B cell (primary cell): ENCODE measurements around the gene PLCXD1. TPM values are rescaled to one million over a fixed set of nuclear protein-coding genes. Genes with fewer than 3 reads are reported as not detected.
A peak's percentile ranks its signal among the peaks of the same experiment; 100 is the strongest.
"Not testable (repeated sequence)": the region's sequence is repeated elsewhere in the genome, so short reads cannot be mapped to it uniquely, and the experiment has no call there.

Experiments used
- ATAC-seq: fragments of 200-7000 bp; cut with Tn5 transposase; one replicate; pipeline ENCODE4 v1.10.0; 2021; ENCODE audit warnings: low read depth, mild to moderate bottlenecking, moderate number of reproducible peaks, moderate library complexity
- CTCF ChIA-PET: fragments of 350-600 bp; sonication (Branson Sonifier 250); formaldehyde crosslinking; loops from one replicate; lab custom pipeline; 2021; ENCODE audit warnings: antibody characterized with exemption, inconsistent platforms; lab: Charles Lee
- POLR2A ChIA-PET: fragments of 350-600 bp; sonication (Branson Sonifier 250); formaldehyde crosslinking; loops from one replicate; lab custom pipeline; 2021; ENCODE audit warnings: antibody characterized with exemption; lab: Charles Lee
- DNase-seq: peaks from one replicate; pipeline ENCODE4 v3.0.0; 2013
- H2AFZ ChIP-seq: 2 replicates; pipeline ENCODE4 v1.6.1; 2012; ENCODE audit warnings: mild to moderate bottlenecking, low read depth, low read length; ENCODE audit not compliant: insufficient read depth, poor library complexity, severe bottlenecking
- H3K27ac ChIP-seq, 2 donors: 1 replicate in 1 of 2; 2 replicates in 1 of 2; pipeline ENCODE4 v1.5.1; 2012 to 2013; ENCODE audit warnings: low read length in 2 of 2, mild to moderate bottlenecking in 2 of 2, moderate library complexity in 1 of 2
- H3K27me3 ChIP-seq, 4 experiments: fragments of 200-600 bp in 1 of 4; sonication (generic) in 1 of 4; replicated peaks in 1 of 4; 1 replicate in 2 of 4; 2 replicates in 2 of 4; pipeline versions ENCODE4 v1.6.1 to v1.7.0; 2013 to 2016; ENCODE audit warnings: low read length in 3 of 4, mild to moderate bottlenecking in 2 of 4, mixed read lengths in 1 of 4, moderate library complexity in 1 of 4; ENCODE audit not compliant: insufficient read depth in 4 of 4, control insufficient read depth in 3 of 4; ENCODE audit errors: control extremely low read depth in 1 of 4
- H3K36me3 ChIP-seq, 2 experiments: replicated peaks in 1 of 2; 1 replicate in 1 of 2; 2 replicates in 1 of 2; pipeline versions ENCODE4 v1.6.1 to v1.7.1; 2013; ENCODE audit warnings: low read length in 1 of 2; ENCODE audit not compliant: insufficient read depth in 2 of 2, control insufficient read depth in 1 of 2; ENCODE audit errors: control extremely low read depth in 1 of 2, extremely low read depth in 1 of 2
- H3K4me1 ChIP-seq, 2 donors: fragments of 200-600 bp in 1 of 2; sonication (generic) in 1 of 2; 1 replicate in 1 of 2; 2 replicates in 1 of 2; pipeline versions ENCODE4 v1.5.1 to v1.6.1; 2013 to 2017; ENCODE audit warnings: low read length in 2 of 2; ENCODE audit not compliant: control insufficient read depth in 2 of 2, insufficient read depth in 2 of 2
- H3K4me2 ChIP-seq: replicated peaks from 2 replicates; pipeline ENCODE3; 2012; ENCODE audit warnings: mild to moderate bottlenecking, low read depth, low read length; ENCODE audit not compliant: poor library complexity, severe bottlenecking
- H3K4me3 ChIP-seq, 5 experiments: fragments of 200-600 bp in 1 of 5; sonication (generic) in 1 of 5; 1 replicate in 3 of 5; 2 replicates in 2 of 5; pipeline versions ENCODE4 v1.5.1 to v1.7.0; 2011 to 2016; ENCODE audit warnings: low read length in 4 of 5, mild to moderate bottlenecking in 4 of 5, low read depth in 2 of 5, control low read depth in 1 of 5, moderate library complexity in 1 of 5; ENCODE audit not compliant: insufficient read depth in 1 of 5; ENCODE audit errors: control extremely low read depth in 1 of 5, extremely low read depth in 1 of 5
- H3K79me2 ChIP-seq: fragments of 200-600 bp; sonication (generic); one replicate; pipeline ENCODE4 v1.6.0; 2016; ENCODE audit warnings: low read length; ENCODE audit not compliant: control insufficient read depth, insufficient read depth
- H3K9ac ChIP-seq: fragments of 200-600 bp; sonication (generic); 2 replicates; pipeline ENCODE4 v1.6.1; 2017; ENCODE audit warnings: mild to moderate bottlenecking, low read length, moderate library complexity
- H3K9me3 ChIP-seq, 3 donors: one replicate each; pipeline versions ENCODE4 v1.6.1 to v1.7.1; 2013; ENCODE audit warnings: low read length in 2 of 3; ENCODE audit not compliant: control insufficient read depth in 2 of 3, insufficient read depth in 1 of 3; ENCODE audit errors: control extremely low read depth in 1 of 3
- H4K20me1 ChIP-seq: 2 replicates; pipeline ENCODE4 v1.6.0; 2012; ENCODE audit warnings: mild to moderate bottlenecking, low read length; ENCODE audit not compliant: insufficient read depth, control insufficient read depth, poor library complexity, severe bottlenecking
- H3K27ac Mint-ChIP-seq: one replicate; pipeline ENCODE4 v1.8.0; 2021; ENCODE audit warnings: mixed read lengths
- H3K27me3 Mint-ChIP-seq: one replicate; pipeline ENCODE4 v1.8.0; 2021; ENCODE audit warnings: mixed read lengths
- H3K4me1 Mint-ChIP-seq: one replicate; pipeline ENCODE4 v1.8.0; 2021; ENCODE audit warnings: mixed read lengths
- H3K4me3 Mint-ChIP-seq: one replicate; pipeline ENCODE4 v1.8.0; 2021; ENCODE audit warnings: mixed read lengths
- H3K9me3 Mint-ChIP-seq: one replicate; pipeline ENCODE4 v1.8.0; 2022; ENCODE audit warnings: mixed read lengths; ENCODE audit not compliant: insufficient read depth
- CTCF ChIP-seq: fragments of 200-600 bp; IDR thresholded peaks from one replicate; pipeline ENCODE4 v1.8.0; 2022; ENCODE audit warnings: antibody characterized with exemption, mild to moderate bottlenecking
- EZH2 ChIP-seq: IDR thresholded peaks from 2 replicates; pipeline ENCODE4 v1.6.1; 2012; ENCODE audit warnings: borderline replicate concordance, low read depth, mild to moderate bottlenecking, moderate library complexity, low read length; ENCODE audit not compliant: insufficient read depth, poor library complexity, severe bottlenecking
- WGBS: methylation state at CpG from one replicate; pipeline ENCODE4 v1.1.5; 2013; ENCODE audit warnings: missing lambda C conversion rate; ENCODE audit not compliant: insufficient coverage; 5-methylcytosine and 5-hydroxymethylcytosine counted together
- intact Hi-C: fragments of 100-400 bp; cut with micrococcal nuclease; formaldehyde crosslinking; loops from one replicate; pipeline ENCODE4 v1.10.0; 2022
- polyA plus RNA-seq: library from polyadenylated mRNA; depleted of rRNA; stranded (reverse); fragments of >200 nt; gene quantifications from 2 replicates; pipeline ENCODE4 v1.2.3, GENCODE V29; 2012
- total RNA-seq, 2 donors: library from RNA; stranded (reverse); fragments of 120-200 nt in 1 of 2; gene quantifications; 1 replicate in 1 of 2; 2 replicates in 1 of 2; pipeline versions ENCODE4 v1.2.3 to v1.2.4, GENCODE V29; 2013 to 2022

Gene PLCXD1
- total and polyA plus RNA-seq, 2 donors (not counting 1 experiment from before 2014, with no cell fraction given), result 30.4 to 38.5 TPM

DNA sequence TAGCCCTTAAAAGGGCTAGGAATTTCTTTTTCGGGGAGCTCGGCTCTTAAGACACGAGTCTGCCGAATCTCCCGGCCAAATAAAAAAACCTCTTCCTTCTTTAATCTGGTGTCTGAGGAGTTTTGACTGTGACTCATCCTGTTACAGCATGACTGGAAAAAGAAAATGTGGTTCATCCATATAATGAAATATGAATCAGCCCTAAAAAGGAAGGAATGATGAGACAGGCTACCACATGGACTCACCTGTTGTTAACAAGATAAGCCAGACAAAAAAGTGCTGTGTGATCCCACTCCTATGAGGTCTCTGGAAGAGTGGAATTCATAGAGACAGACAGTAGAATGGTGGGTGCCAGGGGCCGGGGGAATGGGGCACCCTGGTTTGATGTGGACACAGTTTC lies 45.0 kb upstream of the PLCXD1 start:
- ATAC-seq, H3K27ac Mint-ChIP-seq, H3K9ac ChIP-seq, CTCF ChIA-PET, H3K79me2 ChIP-seq, H3K36me3 ChIP-seq, DNase-seq, H3K9me3 ChIP-seq, H3K4me3 Mint-ChIP-seq, H3K9me3 Mint-ChIP-seq, intact Hi-C loops, H3K27me3 ChIP-seq, H3K27me3 Mint-ChIP-seq, H3K4me1 Mint-ChIP-seq, H3K27ac ChIP-seq, H3K4me3 ChIP-seq, H3K4me1 ChIP-seq, H2AFZ ChIP-seq, H4K20me1 ChIP-seq, POLR2A ChIA-PET, H3K4me2 ChIP-seq: not testable (repeated sequence)
- WGBS, result no CpG with 5 or more reads among the region's 6 CpGs

DNA sequence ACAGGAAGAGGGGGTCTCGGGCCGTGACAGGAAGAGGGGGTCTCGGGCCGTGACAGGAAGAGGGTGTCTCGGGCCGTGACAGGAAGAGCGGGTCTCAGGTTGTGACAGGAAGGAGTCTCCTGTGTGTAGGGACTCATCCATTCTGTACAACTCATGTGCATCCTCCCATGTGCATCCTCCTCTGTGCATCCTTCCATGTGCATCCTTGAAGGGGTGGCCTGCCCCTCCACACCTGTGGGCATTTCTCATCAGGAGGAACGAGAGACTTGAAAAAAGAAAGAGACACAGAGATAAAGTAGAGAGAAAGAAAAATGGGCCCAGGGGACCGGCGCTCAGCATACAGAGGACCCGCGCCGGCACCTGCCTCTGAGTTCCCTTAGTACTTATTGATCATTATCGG lies 30.2 kb upstream of the PLCXD1 start:
- H3K4me3 ChIP-seq, result peak overlapping the region in 3 of 5 experiments; percentile 4 to 37 (median 33)
- CTCF ChIA-PET, result no interaction called here
- Mint-ChIP-seq H3K27me3 (no peaks in the 10 kb centered on the region), H3K9me3 (peaks cover 9% of the 10 kb centered on the region), H3K4me1 (peaks cover 8% of the 10 kb centered on the region), H3K27ac (peak overlapping the region; percentile 85), H3K4me3 (peak overlapping the region; percentile 71)
- 88% methylated on average over 7 of the region's 14 CpGs for WGBS
- H3K36me3 ChIP-seq, result no peaks in the 10 kb centered on the region
- POLR2A ChIA-PET, result no interaction called here
- DNase-seq (peak; percentile 34), ATAC-seq (no peak)
- H3K4me2 ChIP-seq, result peak overlapping the region; percentile 44
- H3K79me2 ChIP-seq, result no peaks in the 10 kb centered on the region
- no peak for TF ChIP-seq EZH2
- no peak for TF ChIP-seq CTCF
- peaks cover 0 to 5% of the 10 kb centered on the region in 2 donors for H3K4me1 ChIP-seq
- intact Hi-C loops, result no loop called here
- H3K9me3 ChIP-seq, result peaks cover 0 to 22% (median 0%) of the 10 kb centered on the region in 3 donors
- H3K27me3 ChIP-seq, result no peaks in the 10 kb centered on the region
- no peaks in the 10 kb centered on the region for H4K20me1 ChIP-seq
- H3K9ac ChIP-seq, result no peak overlapping the region
- peak overlapping the region; percentile 52 for H2AFZ ChIP-seq
- H3K27ac ChIP-seq, result peak overlapping the region; percentile 16 to 86

DNA sequence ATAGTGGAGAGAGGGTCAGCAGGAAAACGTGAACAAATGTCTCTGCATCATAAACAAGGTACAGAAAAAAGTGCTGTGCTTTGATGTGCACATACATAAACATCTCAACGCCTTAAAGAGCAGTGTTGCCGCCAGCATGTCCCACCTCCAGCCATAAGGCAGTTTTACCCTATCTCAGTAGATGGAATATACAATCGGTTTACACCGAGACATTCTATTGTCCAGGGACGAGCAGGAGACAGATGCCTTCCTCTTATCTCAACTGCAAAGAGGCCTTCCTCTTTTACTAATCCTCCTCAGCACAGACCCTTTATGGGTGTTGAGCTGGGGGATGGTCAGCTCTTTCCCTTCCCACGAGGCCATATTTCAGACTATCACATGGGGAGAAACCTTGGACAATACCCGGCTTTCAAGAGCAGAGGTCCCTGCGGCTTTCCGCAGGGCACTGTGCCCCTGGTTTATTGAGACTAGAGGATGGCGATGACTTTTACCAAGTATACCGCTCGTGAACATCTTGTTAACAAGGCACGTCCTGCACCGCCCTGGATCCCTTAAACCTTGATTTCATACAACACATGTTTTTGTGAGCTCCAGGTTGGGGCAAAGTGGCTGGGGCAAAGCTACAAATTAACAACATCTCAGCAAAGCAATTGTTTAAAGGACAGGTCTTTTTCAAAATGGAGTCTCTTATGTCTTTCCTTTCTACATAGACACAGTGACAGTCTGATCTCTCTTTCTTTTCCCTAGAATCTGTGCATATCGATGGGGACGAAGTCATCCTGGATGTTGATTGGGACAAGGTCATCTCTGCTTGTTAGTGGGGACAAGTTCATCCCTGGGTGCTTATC lies 29.6 kb upstream of the PLCXD1 start:
- 100% methylated on average over 5 of the region's 17 CpGs for WGBS
- Histone ChIP-seq H3K4me3 (peak overlapping the region in 1 of 5 experiments; percentile 4), H3K9me3 (peaks cover 0 to 24% (median 0%) of the 10 kb centered on the region in 3 donors), H3K4me2 (peak overlapping the region; percentile 44), H2AFZ (peak overlapping the region; percentile 52), H3K27ac (peak overlapping the region in 1 of 2 donors; percentile 86)
- intact Hi-C loops, H3K27me3 Mint-ChIP-seq, H3K4me1 ChIP-seq, H3K9me3 Mint-ChIP-seq, H3K27me3 ChIP-seq, ATAC-seq, H3K9ac ChIP-seq, POLR2A ChIA-PET, H3K36me3 ChIP-seq, H3K4me1 Mint-ChIP-seq, CTCF ChIA-PET, H3K79me2 ChIP-seq, H4K20me1 ChIP-seq: not testable (repeated sequence)
- peak; percentile 14 for DNase-seq
- Mint-ChIP-seq H3K27ac (peak overlapping the region; percentile 85), H3K4me3 (peak overlapping the region; percentile 71)
